Hepatic stellate cell (primary cell): ENCODE results near the gene SLC44A3.

Experiments used
- DNase-seq: peaks from one replicate; pipeline ENCODE4 v3.0.0; 2011; ENCODE audit warnings: low spot score

Gene SLC44A3

DNA sequence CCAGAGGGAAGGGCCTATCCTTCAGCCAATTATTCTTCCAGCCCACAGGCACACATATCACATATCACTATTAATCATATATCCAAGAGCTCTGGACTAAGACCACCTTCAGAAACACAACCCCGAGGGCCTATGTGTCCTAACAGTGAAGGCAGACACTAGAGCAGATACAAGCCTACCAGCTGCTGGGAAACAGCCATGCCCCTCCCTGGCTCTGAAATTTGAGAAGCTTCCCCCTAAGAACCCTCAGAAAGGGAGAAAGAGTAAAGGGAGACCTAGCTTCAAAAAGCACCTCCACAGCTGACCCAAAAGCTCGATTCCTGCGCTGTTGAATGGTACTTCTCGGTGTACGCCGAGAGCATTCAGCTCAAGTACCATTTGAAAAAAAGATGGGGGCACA is 89.3 kb downstream of the SLC44A3 start:
- no peak for DNase-seq

DNA sequence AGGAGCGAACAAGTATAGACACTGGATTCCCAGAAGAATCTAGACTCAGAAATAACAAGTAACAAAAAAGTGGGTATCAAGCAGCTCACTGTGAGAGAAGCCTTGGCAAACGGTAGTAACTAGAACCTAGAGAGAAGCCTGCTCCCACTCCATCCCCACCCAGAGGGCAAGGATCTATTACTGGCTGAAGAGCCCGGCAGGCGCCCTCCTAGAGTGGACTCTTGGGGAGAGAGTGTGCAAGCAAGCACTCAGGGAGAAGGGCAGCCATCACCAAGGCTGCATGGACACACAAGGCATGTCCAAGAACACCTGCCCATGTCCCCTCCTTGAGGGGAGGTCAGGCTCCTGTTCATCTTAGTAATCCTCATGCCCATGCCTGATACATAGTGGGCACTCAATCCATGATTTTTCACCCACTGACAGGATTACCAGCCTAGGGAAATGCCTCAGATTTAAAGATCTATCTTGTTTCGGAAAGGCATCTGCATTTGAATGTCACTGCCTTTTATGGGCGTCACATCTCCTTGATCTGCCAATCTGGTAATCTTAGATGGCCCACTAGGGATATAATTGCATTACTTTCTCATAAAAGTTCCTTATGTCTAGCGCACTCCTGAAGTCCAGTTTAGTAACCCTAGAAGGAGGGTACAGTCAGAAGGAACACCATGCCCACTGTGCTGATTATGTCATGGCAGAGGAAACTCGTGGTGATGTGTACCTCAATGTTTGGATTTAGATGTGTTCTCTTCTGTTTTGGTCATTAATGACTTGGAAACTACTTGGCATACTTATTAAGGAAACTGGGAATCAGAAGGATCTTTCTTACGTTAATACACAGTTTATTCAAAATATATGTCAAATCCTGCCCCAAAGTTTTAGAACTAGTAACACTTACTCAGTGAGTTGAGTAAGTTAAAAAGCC is 92.4 kb downstream of the SLC44A3 start:
- DNase-seq, result no peak

DNA sequence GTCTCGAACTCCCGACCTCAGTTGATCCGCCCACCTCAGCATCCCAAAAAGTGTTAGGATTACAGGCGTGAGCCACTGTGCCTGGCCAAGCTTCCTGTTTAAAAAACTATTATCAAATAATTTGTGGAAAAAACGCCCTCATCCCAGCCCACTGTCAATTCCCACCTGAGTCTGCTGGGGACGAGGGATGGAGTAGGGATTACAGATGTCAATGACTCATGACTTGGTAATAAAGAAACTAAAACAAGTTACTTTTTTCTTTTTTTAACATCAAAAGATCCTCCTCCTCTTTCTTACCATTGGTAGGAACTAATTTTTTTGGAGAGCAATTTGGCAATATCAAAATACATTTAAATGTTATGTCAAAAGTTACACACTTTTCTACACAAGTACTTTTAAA is 97.1 kb downstream of the SLC44A3 start:
- DNase-seq, result no peak

- no peak for DNase-seq
Measured at GRCh38 chr1:94919241-94920030, 99.3 kb downstream of the SLC44A3 start.

DNA sequence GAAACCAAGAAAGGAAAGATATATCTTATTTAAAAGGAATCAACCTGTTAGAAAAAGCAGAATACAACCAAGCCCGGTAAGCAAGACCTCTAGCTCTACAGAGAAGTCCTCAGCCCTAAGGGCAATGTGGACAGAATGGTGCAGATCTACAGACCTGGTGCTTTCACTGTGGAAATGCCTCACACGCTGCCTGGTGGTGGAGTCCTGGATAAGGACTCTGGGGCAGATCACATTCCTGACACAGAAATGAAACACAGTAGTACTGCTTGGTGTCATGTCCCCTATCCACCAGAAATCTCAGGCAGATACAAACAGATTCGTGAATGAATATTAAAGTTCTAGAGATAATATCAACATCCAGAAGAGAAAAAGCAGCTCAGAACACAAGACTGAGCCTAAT is 99.9 kb downstream of the SLC44A3 start:
- no peak for DNase-seq

GRCh38 chr1:94921977-94922376 is 101.8 kb downstream of the SLC44A3 start:
- no peak for DNase-seq

DNA sequence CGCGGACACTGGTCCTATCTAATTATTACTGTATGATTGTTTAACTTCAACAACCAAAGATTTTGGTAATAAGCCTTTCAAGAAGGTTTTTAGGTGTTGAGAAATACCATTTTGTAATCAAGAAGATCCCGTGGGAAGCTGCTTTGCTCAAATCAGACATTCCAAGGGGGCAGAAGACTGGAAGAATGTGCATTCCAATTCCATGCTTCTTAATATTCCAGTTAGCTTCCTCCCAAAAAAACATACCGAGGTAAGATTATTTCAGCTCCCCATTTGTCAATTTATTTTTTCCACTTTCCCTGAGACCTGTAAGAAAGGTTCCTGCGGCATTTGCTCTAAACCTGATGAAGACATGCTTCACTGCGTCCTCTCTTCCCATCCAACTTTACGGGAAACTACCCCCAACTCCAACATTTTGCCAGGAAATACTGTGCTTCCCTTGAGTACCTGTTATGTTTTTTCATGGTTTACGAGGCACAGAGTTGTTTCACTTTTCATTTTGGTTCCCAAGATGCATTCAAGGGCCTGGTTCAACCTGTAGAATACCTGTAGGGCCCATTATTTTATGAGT is 102.7 kb downstream of the SLC44A3 start:
- DNase-seq, result peak; percentile 57

GRCh38 chr1:94925004-94925403 is 104.8 kb downstream of the SLC44A3 start:
- no peak for DNase-seq

- peak; percentile 82 for DNase-seq
Measured at GRCh38 chr1:94925561-94926125, 105.5 kb downstream of the SLC44A3 start.

DNA sequence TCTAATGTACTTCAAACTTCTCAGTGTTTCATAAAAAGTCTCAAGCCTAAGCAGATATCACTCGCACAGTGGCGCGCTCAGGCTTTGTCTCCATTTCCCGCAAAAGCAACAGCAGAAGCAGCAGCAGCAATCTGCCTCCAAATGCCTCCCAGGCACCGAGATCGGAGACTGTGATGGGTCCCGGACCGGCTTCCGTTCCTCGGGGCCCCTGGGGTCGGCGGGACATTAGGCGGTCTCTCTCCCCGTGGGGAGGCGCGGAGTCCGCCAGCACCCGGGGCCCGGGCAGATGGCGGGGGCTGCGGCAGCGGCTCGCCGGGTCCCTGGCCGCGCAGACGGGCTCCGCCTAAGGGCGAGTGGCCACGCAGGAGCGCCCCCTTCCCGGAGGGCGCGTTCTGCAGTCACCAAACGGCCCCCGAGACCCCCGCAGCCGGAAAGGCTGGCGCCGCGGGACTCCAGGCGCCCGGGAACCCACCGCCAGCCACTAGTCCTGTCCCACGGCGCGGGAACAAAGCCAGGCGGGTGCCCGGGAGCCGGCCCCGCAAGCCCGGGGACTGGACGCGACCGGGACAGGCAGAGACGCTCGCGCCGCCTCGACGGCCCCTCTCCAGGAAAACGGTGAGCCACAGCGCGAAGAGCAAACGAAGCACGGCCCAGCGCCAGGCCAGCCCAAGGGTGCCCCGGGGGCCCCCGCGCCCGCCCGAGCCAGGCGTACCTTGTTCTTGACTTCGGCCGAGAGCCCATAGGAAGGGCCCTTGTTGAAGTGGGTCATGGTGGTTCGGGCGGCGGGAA is 106.2 kb downstream of the SLC44A3 start:
- peak; percentile 67 for DNase-seq

GRCh38 chr1:94926915-94927404 is 106.8 kb downstream of the SLC44A3 start, which contains the start of gene CNN3:
Gene CNN3 (minus strand): TSS chr1:94927110. CDS start chr1:94926894, 216 bp downstream.
- DNase-seq, result peak; percentile 91

DNA sequence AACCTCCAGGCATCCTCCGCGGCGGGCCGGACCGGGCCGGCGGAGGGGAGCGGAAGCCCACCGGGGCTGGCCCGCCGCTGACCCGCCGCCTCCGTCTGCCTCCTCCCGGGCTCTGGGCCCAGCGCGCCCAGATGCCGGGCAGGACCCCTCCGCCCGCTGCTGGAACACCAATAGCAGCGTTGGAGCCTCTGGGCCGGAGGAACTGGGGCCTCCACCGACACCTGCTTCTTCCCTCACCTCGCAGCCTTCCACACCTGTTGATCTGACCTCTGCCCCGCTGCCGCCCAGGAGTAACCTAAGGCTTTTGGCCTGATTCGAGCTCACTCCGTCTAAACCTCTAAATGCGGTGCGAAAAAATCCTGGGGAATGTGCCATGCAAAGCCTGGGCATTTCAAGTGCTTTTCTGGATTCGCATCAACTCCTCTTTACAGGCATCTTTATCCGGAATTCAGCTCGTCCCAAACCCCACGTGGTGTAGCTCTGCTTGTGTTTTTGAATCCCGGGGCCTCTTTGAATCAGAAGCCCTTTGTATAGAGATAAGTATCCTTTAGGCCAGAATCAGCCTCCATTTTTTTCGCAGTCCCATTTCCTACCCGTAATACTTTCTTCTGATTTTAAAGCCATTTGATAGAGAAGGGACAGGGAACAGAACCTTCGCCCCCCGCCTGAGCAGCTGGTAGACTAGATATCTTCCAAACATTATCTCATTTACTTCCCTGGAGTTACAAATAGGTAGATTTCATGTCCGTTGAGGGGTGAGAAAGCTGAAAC is 107.4 kb downstream of the SLC44A3 start:
- DNase-seq, result peak; percentile 47

DNA sequence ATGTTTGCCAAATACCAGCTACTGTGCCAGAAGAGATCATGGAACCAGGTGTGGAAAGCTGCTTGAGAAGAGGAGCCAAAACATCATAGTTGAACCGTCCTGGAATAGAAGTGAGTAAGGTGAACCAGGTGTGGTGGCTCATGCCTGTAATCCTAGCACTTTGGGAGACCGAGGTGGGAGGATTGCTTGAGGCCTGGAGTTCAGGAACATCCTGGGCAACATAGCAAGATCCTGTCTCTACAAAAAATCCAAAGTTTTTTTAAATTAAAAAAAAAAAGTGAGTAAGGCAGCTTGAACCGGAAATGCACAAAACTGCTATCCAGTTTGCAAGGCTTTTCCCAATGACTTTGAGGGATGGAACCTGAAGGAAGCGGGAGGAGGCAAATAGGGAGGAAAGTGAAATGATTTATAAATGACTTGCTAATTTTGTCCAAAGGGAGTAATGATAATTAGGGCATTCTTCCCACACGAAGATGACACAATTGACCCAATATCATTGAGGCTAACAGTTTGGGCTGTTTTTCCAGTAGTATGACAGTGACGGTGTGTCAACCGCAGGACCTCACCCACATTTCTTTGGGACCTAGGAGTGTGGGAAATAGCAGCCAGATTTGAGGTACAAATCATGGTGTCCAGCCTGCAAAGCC is 108.3 kb downstream of the SLC44A3 start:
- no peak for DNase-seq

GRCh38 chr1:94929351-94930217 is 109.4 kb downstream of the SLC44A3 start:
- DNase-seq, result no peak

- no peak for DNase-seq
Measured at GRCh38 chr1:94931254-94931841, 111.2 kb downstream of the SLC44A3 start.

DNA sequence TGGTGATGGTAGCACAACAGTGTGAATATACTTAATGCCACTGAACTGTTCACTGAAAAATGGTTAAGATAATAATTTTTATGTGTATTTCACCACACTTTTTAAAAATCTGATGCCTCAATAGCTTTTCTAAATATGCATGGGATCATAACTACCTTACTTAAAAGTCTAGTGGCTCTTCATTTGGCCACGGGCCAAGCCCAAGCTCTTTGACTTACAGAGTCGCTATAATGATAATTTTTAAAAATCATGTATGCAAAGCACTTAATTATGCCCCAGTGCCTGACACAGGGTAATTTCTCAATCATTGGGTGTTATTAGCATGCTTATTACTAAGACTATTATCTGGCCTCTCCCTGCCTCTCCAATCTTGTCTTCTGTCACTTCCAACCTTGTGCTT is 114.4 kb downstream of the SLC44A3 start:
- DNase-seq, result no peak

DNA sequence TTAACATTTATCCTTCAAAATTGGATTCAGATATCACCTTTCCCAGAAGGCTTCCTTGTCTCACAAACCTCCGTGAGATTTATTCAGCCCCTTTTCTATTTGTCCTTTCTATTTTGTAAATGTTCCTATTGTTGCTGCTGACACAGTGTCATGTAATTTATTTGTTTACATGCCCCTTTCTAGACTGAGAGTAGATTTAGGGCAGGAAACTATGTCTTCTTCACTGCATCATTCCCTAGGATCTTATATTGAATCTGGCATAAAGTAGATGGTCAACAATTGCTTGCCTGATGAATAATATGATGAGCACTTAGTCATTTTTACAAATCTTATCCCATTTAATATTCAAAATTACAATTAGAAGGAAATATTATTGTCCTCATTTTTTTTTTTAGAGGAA is 114.9 kb downstream of the SLC44A3 start:
- no peak for DNase-seq

- DNase-seq, result no peak
Measured at GRCh38 chr1:94935476-94935875, 115.3 kb downstream of the SLC44A3 start.
